Activated CD4-positive, CD25-positive, alpha-beta regulatory T cell (primary cell): ENCODE measurements around the gene LTBR.

Experiments
- DNase-seq, 4 experiments: peaks; one replicate each; lab custom pipeline; 2025; lab: John Stamatoyannopoulos, UW

Gene LTBR

GRCh38 chr12:6368906-6369525 lies 14.9 kb upstream of the LTBR start:
- no peak for DNase-seq

GRCh38 chr12:6369916-6370575 lies 13.9 kb upstream of the LTBR start:
- DNase-seq = no peak

- DNase-seq = no peak
Measured at GRCh38 chr12:6370576-6370935, 13.4 kb upstream of the LTBR start.

GRCh38 chr12:6370994-6371754 lies 12.8 kb upstream of the LTBR start:
- no peak for DNase-seq

- DNase-seq = no peak
Measured at GRCh38 chr12:6372403-6373003, 11.5 kb upstream of the LTBR start.

GRCh38 chr12:6373022-6373787 lies 10.8 kb upstream of the LTBR start:
- no peak for DNase-seq

- no peak for DNase-seq
Measured at GRCh38 chr12:6374028-6374785, 9.8 kb upstream of the LTBR start.

- DNase-seq = no peak
Measured at GRCh38 chr12:6374786-6375160, 9.2 kb upstream of the LTBR start.

- no peak for DNase-seq
Measured at GRCh38 chr12:6375269-6376078, 8.5 kb upstream of the LTBR start, which contains the start of gene SCNN1A. Gene SCNN1A (minus strand): TSS chr12:6375563. CDS start chr12:6374783, 780 bp downstream.

- DNase-seq = no peak
Measured at GRCh38 chr12:6376079-6376869, 7.7 kb upstream of the LTBR start.

- no peak for DNase-seq
Measured at GRCh38 chr12:6376870-6377666, 6.9 kb upstream of the LTBR start.

- DNase-seq = no peak
Measured at GRCh38 chr12:6377667-6377994, 6.3 kb upstream of the LTBR start.

GRCh38 chr12:6378709-6379472 lies 5.1 kb upstream of the LTBR start:
- no peak for DNase-seq

- no peak for DNase-seq
Measured at GRCh38 chr12:6380141-6381121, 3.5 kb upstream of the LTBR start.

GRCh38 chr12:6382371-6382770 lies 1.6 kb upstream of the LTBR start:
- DNase-seq = no peak

- no peak for DNase-seq
Measured at GRCh38 chr12:6382982-6383381, 980 bp upstream of the LTBR start.
